Bronchial epithelial cell (primary cell): Measurements from ENCODE around the gene WDR59. TPM values are rescaled to one million over a fixed set of nuclear protein-coding genes. Genes with fewer than 3 reads are reported as not detected.

Experiments
- DNase-seq: peaks from one replicate; pipeline ENCODE4 v3.0.0-alpha.2; 2010; ENCODE audit warnings: low read depth
- FAIRE-seq: peaks from 2 replicates; lab custom pipeline; 2011; peaks lifted over from hg19 to GRCh38; lab: Jason Lieb, UNC
- H3K27me3 ChIP-seq: 2 replicates; pipeline ENCODE4 v1.5.1; 2011; ENCODE audit warnings: low read length; ENCODE audit not compliant: control insufficient read depth, insufficient read depth
- H3K36me3 ChIP-seq: 2 replicates; pipeline ENCODE4 v1.5.1; 2011; ENCODE audit warnings: low read length; ENCODE audit not compliant: control insufficient read depth, insufficient read depth
- H3K4me3 ChIP-seq: 2 replicates; pipeline ENCODE4 v1.5.1; 2011; ENCODE audit warnings: mild to moderate bottlenecking, low read depth, low read length, control low read depth
- total RNA-seq: library from RNA; depleted of rRNA; stranded (reverse); fragments of >200 nt; gene quantifications from 2 replicates; pipeline ENCODE4 v1.2.1, GENCODE V29; 2014
- TF ChIP-seq, protein P1 (sequence below): IDR thresholded peaks from 2 replicates; pipeline ENCODE4 v1.5.1; 2011; ENCODE audit warnings: mild to moderate bottlenecking, moderate library complexity, low read length, control low read depth, inconsistent platforms; ENCODE audit not compliant: insufficient read depth, severe bottlenecking

WDR59 gene
- total RNA-seq, 1 donor from 2014 or later, result 7.6 TPM

DNA sequence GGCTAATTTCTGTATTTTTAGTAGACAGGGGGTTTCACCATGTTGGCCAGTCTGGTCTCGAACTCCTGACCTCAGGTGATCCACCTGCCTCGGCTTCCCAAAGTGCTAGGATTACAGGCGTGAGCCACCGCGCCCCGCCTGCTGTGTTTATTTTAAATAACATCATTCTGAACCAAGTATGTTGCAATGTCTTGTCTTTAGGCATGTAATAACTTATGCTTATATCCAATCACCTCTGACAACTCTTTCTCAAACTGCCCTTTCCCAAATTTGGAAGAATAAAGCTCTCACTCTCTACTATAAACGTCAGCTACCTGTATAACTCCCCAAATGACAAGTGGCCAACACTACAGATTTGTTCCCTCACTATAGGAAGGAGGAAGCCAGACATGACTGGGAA, 107.2 kb downstream of the WDR59 start:
- FAIRE-seq, result no peak
- no peak overlapping the region for H3K4me3 ChIP-seq
- no peaks in the 10 kb centered on the region for H3K27me3 ChIP-seq
- H3K36me3 ChIP-seq, result peaks cover 5% of the 10 kb centered on the region
- TF ChIP-seq, protein P1, sequence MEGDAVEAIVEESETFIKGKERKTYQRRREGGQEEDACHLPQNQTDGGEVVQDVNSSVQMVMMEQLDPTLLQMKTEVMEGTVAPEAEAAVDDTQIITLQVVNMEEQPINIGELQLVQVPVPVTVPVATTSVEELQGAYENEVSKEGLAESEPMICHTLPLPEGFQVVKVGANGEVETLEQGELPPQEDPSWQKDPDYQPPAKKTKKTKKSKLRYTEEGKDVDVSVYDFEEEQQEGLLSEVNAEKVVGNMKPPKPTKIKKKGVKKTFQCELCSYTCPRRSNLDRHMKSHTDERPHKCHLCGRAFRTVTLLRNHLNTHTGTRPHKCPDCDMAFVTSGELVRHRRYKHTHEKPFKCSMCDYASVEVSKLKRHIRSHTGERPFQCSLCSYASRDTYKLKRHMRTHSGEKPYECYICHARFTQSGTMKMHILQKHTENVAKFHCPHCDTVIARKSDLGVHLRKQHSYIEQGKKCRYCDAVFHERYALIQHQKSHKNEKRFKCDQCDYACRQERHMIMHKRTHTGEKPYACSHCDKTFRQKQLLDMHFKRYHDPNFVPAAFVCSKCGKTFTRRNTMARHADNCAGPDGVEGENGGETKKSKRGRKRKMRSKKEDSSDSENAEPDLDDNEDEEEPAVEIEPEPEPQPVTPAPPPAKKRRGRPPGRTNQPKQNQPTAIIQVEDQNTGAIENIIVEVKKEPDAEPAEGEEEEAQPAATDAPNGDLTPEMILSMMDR, result no peak
- DNase-seq, result peak; percentile 85

DNA sequence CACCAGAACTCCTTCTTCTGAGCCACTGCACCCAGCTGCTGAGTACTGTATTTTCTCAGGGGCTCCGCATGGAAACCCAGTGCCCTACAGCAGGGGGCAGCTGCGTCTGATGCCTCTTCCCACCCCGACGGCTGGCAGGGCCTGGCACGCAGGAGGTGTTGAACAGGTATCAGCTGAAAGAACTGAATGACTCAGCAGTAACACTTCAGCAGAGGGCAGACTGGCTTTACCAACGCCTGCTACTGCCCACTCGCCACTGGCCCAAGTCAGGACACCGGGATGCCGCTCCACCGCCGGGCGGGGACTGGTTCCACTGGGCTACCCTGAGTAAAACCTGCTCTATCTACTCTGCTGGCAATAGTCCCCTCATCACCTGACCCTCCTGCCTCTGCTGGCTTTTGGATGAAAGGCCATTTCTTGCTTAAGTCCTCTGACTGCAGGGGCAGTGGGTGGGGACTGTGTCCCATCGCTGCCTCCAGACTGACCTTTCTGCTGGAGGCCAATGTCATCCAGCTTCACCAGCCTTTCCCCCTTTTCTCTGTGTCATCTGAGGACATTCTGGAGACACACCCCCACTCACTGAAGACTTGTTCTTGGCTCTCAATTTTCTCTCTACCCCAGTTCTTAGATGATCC, 109.9 kb downstream of the WDR59 start:
- Histone ChIP-seq H3K4me3 (no peak overlapping the region), H3K27me3 (no peaks in the 10 kb centered on the region), H3K36me3 (peaks cover 5% of the 10 kb centered on the region)
- DNase-seq (no peak), FAIRE-seq (no peak)
- TF ChIP-seq, protein P1, result no peak

DNA sequence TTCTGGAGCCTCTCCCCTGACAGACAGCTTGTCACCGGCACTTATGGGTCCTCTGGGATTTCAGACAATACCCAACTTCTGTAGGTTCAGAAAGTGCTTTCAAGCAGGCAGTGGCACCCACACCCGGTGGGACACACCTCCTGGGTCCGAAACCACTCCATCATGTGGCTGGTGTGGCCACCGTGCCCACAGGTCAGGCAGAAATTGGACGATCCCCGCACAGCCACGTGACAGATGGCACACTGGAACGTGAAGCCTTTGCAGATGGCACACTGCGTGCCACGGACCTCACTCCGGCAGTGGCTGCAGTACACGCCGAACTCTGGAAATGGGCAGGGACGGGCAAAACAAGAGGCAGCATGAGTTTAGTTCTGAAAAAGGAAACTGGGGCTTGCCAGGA, 110.8 kb downstream of the WDR59 start:
- H3K4me3 ChIP-seq, result no peak overlapping the region
- no peaks in the 10 kb centered on the region for H3K27me3 ChIP-seq
- peaks cover 5% of the 10 kb centered on the region for H3K36me3 ChIP-seq
- DNase-seq, result no peak
- TF ChIP-seq, protein P1, result no peak
- FAIRE-seq, result no peak

DNA sequence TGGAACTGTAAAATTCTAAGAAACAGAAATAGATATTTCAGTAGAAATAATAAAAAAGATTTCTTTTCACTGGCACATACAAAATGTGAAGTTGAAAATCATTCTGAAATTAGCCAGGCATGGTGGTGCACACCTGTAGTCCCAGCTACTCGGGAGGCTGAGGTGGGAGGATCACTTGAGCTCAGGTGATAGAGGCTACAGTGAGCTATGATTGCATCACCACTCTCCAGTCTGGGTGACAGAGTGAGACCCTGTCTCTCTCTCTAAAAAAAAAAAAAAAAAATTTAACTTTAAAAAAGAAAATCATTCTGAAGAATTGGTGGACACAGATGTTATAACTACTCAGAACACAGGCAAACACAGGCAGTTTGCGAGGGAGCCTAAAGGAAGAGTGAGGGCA, 112.6 kb downstream of the WDR59 start:
- peaks cover 5% of the 10 kb centered on the region for H3K36me3 ChIP-seq
- no peaks in the 10 kb centered on the region for H3K27me3 ChIP-seq
- FAIRE-seq (no peak), DNase-seq (no peak)
- H3K4me3 ChIP-seq, result no peak overlapping the region
- TF ChIP-seq, protein P1, result no peak

DNA sequence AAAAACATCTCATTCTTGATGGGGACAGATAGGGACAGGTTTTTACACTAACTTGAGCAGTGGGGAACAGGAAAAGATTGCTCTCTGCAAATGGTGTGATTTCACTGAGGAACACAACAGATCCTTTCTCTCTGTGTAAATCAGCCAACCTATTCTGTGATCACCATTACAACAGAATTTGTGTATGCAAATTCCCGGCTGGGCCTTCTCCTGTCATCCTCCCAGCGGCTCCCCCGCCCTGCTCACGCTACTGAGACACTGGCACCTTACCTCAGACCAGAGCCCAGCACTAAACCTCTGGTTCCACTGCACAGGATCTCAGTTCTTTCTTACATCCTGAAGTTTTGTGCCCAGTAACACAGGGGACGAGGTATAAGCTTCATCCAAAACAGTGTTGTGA, 113.3 kb downstream of the WDR59 start:
- TF ChIP-seq, protein P1, result no peak
- no peak for FAIRE-seq
- peaks cover 5% of the 10 kb centered on the region for H3K36me3 ChIP-seq
- no peak for DNase-seq
- H3K4me3 ChIP-seq, result no peak overlapping the region
- H3K27me3 ChIP-seq, result no peaks in the 10 kb centered on the region

DNA sequence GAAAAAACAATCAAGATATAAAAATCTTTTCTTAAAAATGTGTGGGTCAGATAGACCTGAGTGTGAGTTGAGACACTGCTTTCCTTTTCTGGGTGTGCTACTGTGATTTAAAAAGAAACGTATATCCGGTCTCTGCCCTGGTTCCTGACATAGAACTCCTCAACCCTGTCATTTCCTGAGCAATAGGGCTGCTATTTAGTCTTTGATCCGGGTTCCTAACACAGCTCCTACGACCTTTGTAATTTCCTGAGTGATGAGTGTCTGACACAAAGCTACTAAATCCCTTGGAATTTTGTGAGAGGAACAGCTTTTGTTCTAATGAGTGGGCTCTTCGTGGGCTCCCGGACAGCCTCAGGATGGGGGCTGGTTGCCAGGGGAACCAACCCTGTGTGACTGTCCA, 116.4 kb downstream of the WDR59 start:
- no peak overlapping the region for H3K4me3 ChIP-seq
- H3K36me3 ChIP-seq, result no peaks in the 10 kb centered on the region
- H3K27me3 ChIP-seq, result no peaks in the 10 kb centered on the region
- FAIRE-seq, result no peak
- TF ChIP-seq, protein P1, result no peak
- DNase-seq, result peak; percentile 70
